Choroid plexus epithelial cell (primary cell): ENCODE results near the gene QRICH1.

Experiments
- DNase-seq: peaks from one replicate; pipeline ENCODE4 v3.0.0-alpha.2; 2010; ENCODE audit warnings: low read depth
- H3K4me3 ChIP-seq: 2 replicates; pipeline ENCODE4 v1.5.1; 2011; ENCODE audit warnings: low read depth, mild to moderate bottlenecking, control low read depth, low read length, moderate library complexity
- TF ChIP-seq, protein P1 (sequence below): conservative IDR thresholded peaks from 2 replicates; pipeline ENCODE4 v1.5.1; 2011; ENCODE audit warnings: low read depth, mild to moderate bottlenecking, control low read depth, inconsistent platforms, low read length, moderate library complexity

The QRICH1 gene

DNA sequence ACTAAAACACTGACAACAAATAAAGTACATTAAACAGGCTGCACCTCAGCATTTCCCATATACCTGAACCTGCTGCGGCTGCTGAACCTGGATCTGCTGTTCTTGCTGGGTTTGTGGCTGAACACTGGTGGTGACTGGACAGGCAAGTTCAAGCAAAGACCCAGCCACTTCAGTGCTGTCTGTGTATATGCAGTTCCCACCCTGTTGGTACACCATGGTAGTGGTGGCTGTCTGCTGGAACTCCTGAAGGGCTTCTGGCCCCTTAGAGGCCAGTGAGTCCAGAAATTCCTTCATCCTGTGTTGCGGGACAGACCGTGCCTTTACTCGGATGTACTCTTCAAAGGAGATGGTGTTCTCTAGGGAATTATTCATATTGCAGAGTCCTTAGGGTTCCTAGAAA lies 17.2 kb downstream of the QRICH1 start:
- DNase-seq = no peak
- TF ChIP-seq, protein P1, sequence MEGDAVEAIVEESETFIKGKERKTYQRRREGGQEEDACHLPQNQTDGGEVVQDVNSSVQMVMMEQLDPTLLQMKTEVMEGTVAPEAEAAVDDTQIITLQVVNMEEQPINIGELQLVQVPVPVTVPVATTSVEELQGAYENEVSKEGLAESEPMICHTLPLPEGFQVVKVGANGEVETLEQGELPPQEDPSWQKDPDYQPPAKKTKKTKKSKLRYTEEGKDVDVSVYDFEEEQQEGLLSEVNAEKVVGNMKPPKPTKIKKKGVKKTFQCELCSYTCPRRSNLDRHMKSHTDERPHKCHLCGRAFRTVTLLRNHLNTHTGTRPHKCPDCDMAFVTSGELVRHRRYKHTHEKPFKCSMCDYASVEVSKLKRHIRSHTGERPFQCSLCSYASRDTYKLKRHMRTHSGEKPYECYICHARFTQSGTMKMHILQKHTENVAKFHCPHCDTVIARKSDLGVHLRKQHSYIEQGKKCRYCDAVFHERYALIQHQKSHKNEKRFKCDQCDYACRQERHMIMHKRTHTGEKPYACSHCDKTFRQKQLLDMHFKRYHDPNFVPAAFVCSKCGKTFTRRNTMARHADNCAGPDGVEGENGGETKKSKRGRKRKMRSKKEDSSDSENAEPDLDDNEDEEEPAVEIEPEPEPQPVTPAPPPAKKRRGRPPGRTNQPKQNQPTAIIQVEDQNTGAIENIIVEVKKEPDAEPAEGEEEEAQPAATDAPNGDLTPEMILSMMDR = no peak
- H3K4me3 ChIP-seq = no peak overlapping the region

DNA sequence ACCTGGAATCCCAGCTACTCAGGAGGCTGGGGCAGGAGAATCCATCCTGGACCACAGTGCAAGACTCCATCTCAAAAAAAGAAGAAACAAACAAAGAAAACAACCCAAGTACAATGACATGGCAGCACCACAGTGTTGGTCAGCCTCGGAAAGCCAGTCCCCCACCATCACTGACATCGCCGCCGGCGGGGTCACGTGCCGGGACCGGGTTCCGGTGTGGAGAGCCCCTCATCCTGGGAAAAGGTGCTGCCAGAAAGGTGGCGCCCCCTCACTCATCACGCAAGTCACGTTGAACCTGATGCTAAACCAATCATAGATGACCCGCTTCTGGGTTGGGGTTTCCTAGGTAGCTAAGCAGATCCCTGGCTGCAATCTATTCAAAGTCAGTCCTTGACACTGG lies 17.8 kb downstream of the QRICH1 start:
- TF ChIP-seq, protein P1 = no peak
- no peak for DNase-seq

DNA sequence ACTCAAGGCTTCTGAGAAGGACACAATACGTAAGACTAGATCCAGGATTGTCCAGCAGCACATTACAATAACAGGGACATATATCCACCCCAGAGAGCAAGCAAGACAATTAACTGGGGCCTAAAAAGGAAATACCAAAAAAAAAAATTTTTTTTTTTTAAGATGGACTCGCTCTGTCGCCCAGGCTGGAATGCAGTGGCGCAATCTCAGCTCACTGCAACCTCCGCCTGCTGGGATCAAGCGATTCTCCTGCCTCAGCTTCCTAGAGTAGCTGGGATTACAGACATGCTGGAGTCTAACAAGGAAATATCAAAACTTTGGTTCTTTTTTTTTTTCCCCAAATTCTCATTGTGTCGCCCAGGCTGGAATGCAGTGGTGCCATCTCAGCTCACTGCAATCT lies 35.9 kb downstream of the QRICH1 start:
- TF ChIP-seq, protein P1 = no peak
- DNase-seq = peak; percentile 28
- H3K4me3 ChIP-seq = no peak overlapping the region

More for the DNA sequence above, 17.8 kb downstream of the QRICH1 start:
- H3K4me3 ChIP-seq = no peak overlapping the region

DNA sequence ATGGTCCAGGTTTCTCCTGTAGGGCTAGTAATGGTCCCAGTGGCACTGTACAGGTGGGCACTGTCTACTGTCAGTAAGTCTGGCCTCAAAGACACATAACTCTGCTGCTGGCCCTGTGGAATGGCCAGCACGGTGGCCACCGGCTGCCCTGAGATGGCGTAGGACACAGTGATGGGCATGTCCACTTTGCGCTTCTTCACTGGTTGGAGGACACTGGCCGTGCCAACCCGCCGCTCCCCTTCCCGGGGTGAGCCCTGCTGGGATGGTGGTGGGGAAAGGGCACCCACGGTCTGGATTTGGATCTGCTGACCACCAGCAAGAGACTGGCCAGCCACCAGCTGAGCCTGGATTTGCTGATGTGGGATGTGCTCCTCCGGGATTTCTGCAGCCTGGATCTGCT lies 36.6 kb downstream of the QRICH1 start:
- TF ChIP-seq, protein P1 = no peak
- no peak for DNase-seq
- no peak overlapping the region for H3K4me3 ChIP-seq

DNA sequence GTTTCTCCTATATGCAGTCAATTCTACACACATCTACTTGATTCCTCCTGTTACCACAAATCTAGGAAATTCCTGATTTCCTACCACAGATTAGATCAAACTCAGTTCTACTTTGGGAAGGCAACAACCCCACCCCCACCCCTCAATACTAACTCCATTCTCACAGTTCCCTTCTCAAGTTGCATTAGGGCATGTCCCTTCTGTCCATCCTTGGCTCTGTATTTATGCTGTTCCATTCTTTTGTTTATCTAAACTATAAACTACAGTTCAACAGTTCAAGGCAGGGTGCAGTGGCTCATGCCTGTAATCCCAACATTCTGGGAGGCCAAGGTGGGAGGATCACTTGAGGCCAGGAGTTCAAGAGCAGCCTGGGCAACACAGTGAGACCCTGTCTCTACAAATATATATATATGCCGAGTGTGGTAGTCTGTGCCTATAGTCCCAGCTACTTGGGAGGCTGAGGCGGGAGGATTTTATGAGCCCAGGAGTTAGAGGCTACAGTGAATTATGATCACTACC lies 39.5 kb downstream of the QRICH1 start:
- H3K4me3 ChIP-seq = no peak overlapping the region
- TF ChIP-seq, protein P1 = no peak
- DNase-seq = no peak

DNA sequence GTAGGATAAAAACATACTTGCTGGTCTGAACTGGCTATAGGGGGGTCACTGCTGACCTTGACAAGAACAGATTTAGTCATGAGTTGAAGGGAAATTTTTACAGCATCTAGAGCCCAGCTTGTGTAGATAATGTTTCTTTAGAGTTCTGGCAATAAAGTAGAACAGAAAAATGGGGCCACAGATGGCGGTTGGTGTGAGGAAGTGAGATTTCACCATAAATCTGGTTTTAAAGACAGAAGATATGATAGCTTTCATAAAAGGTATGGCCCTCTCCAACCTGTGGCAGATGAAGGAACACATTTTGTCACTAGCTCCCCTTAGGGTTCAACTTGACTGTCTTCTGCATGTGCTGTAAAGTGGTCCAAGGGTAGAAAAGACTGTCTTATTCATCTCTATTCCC lies 40.3 kb downstream of the QRICH1 start:
- H3K4me3 ChIP-seq = no peak overlapping the region
- no peak for DNase-seq
- TF ChIP-seq, protein P1 = no peak

DNA sequence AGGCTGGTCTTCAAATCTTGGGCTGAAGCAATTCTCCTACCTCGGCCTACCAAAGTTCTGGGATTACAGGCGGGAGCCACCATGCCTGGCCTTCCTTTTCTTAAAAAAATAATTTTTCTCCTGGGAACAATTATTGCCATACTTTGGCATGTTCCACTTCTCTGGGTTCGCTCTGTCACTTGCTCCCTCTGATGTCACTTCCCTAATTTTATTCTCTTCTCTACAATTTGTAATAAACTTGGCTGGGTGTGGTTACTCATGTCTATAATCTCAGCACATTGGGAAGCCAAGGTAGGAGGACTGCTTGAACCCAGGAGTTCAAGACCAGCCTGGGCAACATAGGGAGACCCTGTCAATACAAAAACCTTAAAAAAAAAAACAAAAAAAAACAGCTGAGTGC lies 58.6 kb downstream of the QRICH1 start:
- no peak for DNase-seq
- TF ChIP-seq, protein P1 = no peak
- no peak overlapping the region for H3K4me3 ChIP-seq
